ENCODE measurements around the gene TBX15.

TBX15 gene

DNA sequence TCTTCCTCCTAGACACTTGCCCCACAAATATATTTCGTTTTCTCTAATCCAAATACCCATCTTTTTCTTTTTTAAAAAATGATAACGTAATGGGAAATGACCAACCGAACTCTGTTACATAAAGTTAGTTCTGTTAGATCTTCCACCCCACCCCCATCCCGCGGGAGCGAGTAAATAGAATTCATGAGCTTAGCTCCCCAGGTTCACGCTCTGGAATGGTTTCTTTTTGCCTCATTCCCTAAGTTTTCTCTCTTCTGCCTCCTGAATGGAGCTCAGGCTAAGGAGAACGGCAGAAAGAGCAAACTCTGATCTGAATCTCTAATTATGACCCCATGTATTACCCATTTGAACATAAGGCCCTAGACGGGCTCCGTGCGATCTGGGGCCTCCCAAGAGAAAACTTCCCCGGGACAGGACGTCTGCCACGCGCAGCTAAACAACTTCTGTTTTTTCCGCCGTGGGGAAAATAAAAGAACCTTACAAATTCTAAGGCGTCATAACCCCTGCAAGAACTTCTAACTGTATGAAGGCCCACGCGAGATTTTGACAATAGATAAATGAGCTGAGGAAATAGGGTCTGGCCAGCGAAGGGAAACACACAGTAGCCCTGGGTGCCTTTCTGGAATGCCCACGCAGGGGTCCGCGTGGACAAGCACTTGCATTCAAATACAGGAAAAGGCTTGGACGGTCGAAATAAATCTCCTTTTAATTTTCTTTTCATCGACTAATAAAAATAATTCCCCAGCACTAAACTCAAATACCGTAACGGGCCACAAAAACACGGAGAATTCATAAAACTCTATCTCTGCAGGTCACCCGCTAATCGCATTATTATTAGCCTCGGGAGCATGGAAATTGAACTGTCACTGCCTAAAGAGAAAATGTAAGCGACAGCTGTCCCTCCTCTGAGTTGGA lies 2.2 kb downstream of the TBX15 start:
- in situ Hi-C loops (cut with MboI; ENCODE audit: low sequenced_read_pairs): loop anchor here (10.0 kb wide), 1 partner anchor 1111 kb away; no protein-coding TSS in a partner anchor
- Histone ChIP-seq H3K36me3 (replicated peaks) (no peaks in the 10 kb centered on the region), H3K4me3 (no peak overlapping the region), H3K4me1 (no peaks in the 10 kb centered on the region), H3K9me3 (no peaks in the 10 kb centered on the region; the same call in 1 of the 2 replicates), H3K27me3 (ENCODE audit: low read depth) (no peaks in the 10 kb centered on the region)
- no peak for DNase-seq (ENCODE audit: low spot score in 2 of 2)

DNA sequence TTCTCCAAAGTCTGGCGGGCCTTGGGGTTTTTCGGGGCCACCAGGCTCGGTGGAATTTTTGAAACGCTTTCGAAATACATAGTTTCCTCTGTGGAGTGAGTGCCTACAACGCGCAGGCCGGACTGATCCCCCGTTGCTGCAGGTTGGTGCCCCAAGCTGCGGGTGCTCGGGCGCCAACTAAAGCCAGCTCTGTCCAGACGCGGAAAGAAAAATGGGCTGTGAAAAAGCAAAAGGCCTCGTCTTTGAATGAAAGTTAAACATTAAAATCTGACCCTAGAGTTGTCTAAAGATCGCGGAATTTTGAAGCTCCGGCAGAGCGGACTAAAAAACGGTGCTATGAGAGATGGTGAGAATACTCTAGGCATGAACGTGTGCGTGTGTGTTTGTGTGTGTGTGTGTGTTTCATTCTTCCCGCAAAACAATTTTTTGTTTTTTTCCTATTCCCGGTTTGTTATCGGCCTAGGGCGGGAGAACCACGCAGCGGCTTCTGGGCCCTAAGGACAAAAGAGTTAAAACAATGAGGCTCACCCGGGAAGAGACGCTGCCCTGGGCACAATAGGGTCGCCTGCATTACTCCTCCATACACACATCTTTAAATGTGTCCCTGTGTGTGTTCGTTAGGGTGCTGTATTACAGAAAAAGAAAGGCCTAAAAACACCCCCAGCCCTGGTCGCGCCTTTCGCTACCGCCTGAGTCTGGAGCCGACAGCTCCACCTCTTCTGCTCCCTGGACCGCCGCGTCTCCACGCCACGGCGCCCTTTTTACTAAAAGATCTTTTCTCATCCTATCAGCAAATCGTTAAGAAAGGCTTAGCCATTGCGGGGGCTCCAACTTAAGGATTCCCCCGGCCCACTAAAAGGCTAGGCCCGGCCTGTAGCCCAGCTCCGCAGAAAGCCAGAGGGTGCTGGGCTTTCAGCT lies 3.2 kb downstream of the TBX15 start:
- Histone ChIP-seq H3K9me3 (no peaks in the 10 kb centered on the region; the same call in 1 of the 2 replicates), H3K36me3 (replicated peaks) (no peaks in the 10 kb centered on the region), H3K4me3 (no peak overlapping the region), H3K27me3 (ENCODE audit: low read depth) (no peaks in the 10 kb centered on the region), H3K4me1 (no peaks in the 10 kb centered on the region)
- DNase-seq (ENCODE audit: low spot score in 2 of 2): no peak
- in situ Hi-C loops (cut with MboI; ENCODE audit: low sequenced_read_pairs): loop anchor here (10.0 kb wide), 1 partner anchor 1110 kb away; no protein-coding TSS in a partner anchor

DNA sequence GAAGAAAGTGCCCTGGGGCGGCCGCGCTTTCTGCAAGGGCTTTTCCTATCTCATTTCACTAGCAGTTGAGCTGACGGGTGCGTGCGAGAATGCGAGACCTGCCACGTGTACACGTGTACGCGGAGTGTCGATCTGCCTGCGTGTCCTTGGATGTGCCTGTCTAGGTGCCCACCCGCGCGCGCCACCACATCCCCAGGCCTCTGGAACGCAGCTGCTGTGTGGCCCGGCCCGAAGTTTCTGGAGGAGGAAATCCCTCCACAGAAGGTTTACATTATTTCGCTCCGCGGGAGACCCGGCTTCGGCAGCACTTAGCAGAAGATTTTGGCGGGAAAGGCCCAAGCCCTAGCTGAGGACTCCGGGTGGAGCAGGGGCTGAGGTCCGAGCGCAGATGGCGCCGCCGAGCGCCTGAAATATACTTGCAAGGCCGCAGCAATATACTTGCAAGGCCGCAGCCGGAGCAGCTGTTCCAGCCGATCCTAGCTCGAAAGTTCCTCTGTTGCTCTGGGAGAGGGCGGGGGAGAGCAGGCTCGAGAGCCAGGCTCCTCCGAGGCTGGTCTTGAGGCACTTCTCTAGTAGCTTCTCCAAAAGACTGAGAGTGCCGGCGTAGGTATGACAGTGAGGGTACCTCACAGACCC lies 3.9 kb downstream of the TBX15 start:
- H3K9me3 ChIP-seq: no peaks in the 10 kb centered on the region; the same call in 1 of the 2 replicates
- H3K4me3 ChIP-seq: no peak overlapping the region
- H3K4me1 ChIP-seq: no peaks in the 10 kb centered on the region
- H3K27me3 ChIP-seq (ENCODE audit: low read depth): no peaks in the 10 kb centered on the region
- no peak for DNase-seq (ENCODE audit: low spot score in 2 of 2)
- no peaks in the 10 kb centered on the region for H3K36me3 ChIP-seq (replicated peaks)
- in situ Hi-C loops (cut with MboI; ENCODE audit: low sequenced_read_pairs): loop anchor here (10.0 kb wide), 1 partner anchor 1109 kb away; no protein-coding TSS in a partner anchor

DNA sequence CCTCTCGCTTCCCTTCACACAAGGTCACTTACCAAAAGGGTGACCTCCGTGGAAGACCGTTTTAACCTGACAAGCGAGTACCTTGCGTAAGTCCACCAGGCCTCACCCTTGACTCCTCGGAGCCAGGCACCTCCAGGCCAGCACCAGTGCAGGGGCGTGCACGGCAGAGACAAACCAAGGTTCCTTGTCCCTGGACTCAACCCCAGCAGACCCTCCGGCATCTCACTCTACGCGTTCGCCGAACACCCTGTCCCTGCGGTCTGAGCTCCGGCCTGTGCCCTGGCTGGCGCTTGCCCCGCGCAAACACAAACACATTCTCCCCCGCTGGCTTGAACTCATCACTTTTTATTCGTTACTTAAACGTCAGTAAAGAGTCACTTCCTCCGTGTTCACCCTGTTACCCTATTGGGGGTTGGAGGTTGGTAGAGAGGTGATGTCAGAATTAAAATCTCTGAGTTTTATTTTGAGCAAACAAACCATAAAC lies 4.5 kb downstream of the TBX15 start:
- in situ Hi-C loops (cut with MboI; ENCODE audit: low sequenced_read_pairs): loop anchor here (10.0 kb wide), 1 partner anchor 1109 kb away; no protein-coding TSS in a partner anchor
- H3K4me1 ChIP-seq: no peaks in the 10 kb centered on the region
- no peak for DNase-seq (ENCODE audit: low spot score in 2 of 2)
- no peak overlapping the region for H3K4me3 ChIP-seq
- no peaks in the 10 kb centered on the region; the same call in 1 of the 2 replicates for H3K9me3 ChIP-seq
- no peaks in the 10 kb centered on the region for H3K27me3 ChIP-seq (ENCODE audit: low read depth)
- no peaks in the 10 kb centered on the region for H3K36me3 ChIP-seq (replicated peaks)

DNA sequence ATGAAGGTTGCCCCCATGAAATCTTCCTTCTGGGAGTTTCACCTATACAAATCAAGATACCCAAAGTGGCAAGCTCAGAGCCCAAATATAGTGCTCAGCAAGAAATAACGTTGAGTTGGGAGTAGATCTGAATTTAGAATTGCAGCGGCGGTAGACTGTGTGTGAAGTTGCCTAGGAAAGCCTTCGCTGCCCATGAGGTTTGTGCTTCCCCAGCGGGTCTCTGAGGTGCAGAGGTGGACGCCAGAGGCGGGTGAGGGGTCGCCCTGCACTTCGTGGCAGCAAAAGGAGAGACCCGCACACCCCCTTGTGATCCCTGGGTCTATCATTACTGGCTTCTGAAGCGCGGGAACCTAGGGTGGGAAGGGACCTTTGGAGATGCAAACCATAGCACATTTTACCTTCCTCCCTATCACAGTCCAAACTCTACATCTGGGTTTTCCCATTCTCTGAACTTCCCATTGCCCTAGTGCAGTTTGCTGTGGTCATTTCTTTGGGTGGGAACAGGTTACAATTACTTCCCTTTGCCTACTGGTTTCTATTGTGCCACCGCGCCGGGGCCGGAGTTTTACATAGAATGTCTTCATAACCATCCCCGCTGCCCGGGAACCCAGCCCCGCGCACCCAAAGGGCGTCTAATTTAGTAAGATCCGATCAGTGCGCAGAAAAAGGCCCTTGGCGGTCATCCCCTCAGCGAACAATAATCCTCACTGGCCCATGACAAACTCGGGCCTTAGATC lies 5.2 kb downstream of the TBX15 start:
- H3K4me3 ChIP-seq: no peak overlapping the region
- in situ Hi-C loops (cut with MboI; ENCODE audit: low sequenced_read_pairs): loop anchor here (10.0 kb wide), 1 partner anchor 1108 kb away; no protein-coding TSS in a partner anchor
- no peaks in the 10 kb centered on the region for H3K36me3 ChIP-seq (replicated peaks)
- no peaks in the 10 kb centered on the region for H3K4me1 ChIP-seq
- DNase-seq (ENCODE audit: low spot score in 2 of 2): no peak
- H3K9me3 ChIP-seq: no peaks in the 10 kb centered on the region; the same call in 1 of the 2 replicates
- no peaks in the 10 kb centered on the region for H3K27me3 ChIP-seq (ENCODE audit: low read depth)

DNA sequence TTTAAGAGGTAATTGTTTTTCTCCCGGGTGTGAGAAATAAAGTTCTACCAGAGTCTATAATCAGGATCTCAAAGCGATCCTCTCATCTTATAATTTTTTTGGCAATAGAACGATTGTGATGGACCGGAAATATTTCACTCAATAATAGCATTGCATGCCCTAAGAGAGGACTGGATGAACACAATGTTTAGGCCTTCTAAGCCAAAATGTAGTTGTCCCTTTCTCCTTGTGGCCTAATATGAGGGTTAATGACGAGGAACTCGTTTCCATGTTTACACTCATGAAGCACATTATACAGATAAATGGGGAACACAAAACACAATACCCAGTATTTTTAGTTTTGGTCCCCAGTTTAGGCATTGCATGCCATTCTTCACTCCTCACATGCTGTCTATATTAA lies 5.9 kb downstream of the TBX15 start:
- H3K4me1 ChIP-seq: no peaks in the 10 kb centered on the region
- no peak overlapping the region for H3K4me3 ChIP-seq
- no peaks in the 10 kb centered on the region; the same call in 1 of the 2 replicates for H3K9me3 ChIP-seq
- no peaks in the 10 kb centered on the region for H3K27me3 ChIP-seq (ENCODE audit: low read depth)
- H3K36me3 ChIP-seq (replicated peaks): no peaks in the 10 kb centered on the region
- DNase-seq (ENCODE audit: low spot score in 2 of 2): no peak
- in situ Hi-C loops (cut with MboI; ENCODE audit: low sequenced_read_pairs): loop anchor here (10.0 kb wide), 1 partner anchor 1107 kb away; no protein-coding TSS in a partner anchor

DNA sequence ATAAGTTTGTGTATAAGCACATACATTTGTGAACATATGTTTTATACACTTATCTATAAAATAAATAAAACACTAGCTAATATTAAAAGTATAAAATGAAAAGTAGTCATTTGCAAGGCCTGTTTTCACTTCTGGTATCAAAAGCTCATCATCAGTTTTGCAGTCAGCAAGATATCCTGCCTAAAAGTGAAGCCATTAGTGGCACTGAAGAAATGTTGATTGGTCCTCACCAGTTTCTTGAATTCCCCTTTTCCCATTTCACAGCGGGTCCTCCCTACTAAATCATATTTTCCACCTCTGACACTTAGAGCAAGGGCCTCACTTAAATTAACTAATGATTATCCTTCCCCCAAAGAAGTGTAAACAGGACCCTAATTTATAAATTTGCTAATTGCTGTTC lies 6.7 kb downstream of the TBX15 start:
- Histone ChIP-seq H3K4me1 (no peaks in the 10 kb centered on the region), H3K27me3 (ENCODE audit: low read depth) (no peaks in the 10 kb centered on the region), H3K36me3 (replicated peaks) (no peaks in the 10 kb centered on the region), H3K9me3 (no peaks in the 10 kb centered on the region; the same call in 1 of the 2 replicates), H3K4me3 (no peak overlapping the region)
- in situ Hi-C loops (cut with MboI; ENCODE audit: low sequenced_read_pairs): loop anchor here (10.0 kb wide), 1 partner anchor 1107 kb away; no protein-coding TSS in a partner anchor
- DNase-seq (ENCODE audit: low spot score in 2 of 2): no peak

DNA sequence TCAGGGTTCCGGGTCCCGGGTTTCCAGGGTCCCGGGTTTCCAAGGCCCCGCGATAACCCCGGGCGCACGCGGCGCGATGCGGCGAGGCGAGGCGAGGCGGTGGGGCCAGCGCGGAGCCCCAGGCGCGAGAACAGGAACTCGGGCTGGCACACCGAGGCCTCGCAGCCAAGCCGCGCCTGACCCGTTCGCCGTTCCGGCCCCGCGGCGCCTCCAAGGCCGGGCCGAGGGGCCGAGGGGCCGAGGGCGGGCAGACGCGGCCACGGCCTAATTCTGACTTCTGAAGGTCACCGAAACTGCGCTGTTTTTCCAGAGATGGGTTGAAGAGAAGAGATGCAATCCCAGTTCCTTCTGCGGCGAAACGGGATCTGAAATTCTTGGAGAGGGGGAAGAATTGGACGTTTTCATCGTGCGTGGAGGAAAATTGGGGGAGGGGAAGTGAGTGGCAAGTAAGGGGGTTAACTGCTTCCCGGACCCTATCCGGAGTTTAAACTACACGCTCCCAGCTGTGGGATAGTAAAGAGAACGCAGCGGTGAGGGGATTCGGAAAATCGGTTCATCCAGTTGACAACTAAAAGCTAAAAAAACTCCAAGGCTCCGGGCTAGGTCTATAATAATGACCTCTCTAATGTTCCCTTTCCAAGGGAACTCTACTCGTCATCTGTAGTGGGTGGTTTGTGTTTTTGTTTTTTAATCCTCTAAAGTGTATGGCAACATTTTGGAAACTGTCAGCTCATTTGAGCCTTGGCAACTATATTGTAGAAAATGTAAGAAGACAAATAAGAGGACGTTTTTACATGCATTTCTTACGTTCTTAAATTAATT lies 8.2 kb downstream of the TBX15 start:
- Histone ChIP-seq H3K27me3 (ENCODE audit: low read depth) (no peaks in the 10 kb centered on the region), H3K4me3 (no peak overlapping the region), H3K9me3 (no peaks in the 10 kb centered on the region; the same call in 1 of the 2 replicates), H3K4me1 (no peaks in the 10 kb centered on the region), H3K36me3 (replicated peaks) (no peaks in the 10 kb centered on the region)
- no peak for DNase-seq (ENCODE audit: low spot score in 2 of 2)
- in situ Hi-C loops (cut with MboI; ENCODE audit: low sequenced_read_pairs): loop anchor here (10.0 kb wide), 1 partner anchor 1105 kb away; no protein-coding TSS in a partner anchor

DNA sequence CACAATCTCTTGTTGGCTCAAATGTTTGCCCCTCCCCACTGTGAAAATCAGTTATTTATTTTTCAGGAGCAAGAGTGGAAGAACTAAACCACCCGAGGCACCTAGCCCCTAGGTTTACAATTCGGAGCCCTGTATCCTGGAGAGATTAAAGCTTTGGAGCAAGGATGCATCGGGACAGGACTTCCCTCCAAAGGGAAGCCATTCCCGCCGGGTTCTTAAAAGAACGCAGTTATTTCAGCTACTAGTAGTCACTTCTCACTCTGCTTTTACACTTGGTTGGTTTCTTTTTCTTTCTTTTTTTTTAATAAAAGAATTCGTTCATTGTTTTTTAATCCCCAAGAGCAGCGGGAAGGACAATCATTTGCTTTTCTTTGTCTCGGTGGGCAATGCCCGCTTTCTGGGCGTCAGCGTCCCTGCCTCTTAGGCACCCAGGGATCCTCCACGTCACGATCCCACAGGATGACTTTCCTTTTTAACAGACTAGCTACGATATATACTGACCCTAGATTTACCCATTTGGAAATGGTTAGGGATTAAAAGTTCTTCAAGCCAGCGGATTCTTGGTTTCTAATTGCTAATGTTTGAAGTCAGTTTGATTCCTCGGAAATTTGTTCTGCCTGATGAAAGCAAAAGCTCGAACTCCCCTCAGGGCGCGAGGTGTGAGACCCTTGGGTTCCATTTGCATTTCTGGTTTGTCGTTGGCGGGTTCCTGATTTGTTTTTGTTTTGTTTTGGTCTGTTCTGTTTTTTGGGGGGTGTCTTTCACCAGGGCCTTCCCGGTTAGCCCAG lies 9.0 kb downstream of the TBX15 start:
- no peak overlapping the region for H3K4me3 ChIP-seq

DNA sequence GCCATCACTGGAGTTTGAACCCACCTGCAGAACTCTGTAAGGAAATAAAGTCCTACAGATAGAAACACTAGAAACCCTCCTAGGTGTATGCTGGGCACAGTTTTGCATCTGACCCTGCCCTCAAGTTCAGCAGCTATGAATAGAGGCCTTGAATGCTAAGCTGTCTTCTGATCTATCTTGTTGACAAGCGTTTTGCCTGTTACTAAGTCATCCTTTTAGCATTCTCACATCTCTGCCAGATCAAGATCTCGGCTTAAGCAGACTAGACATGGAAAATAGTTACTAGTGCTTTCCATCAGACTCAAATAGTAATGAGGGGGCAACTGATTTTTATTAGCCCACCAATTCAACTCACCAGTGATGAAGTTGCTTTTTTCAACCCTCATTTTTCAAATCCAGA lies 10.5 kb downstream of the TBX15 start:
- Histone ChIP-seq H3K4me3 (no peak overlapping the region), H3K36me3 (replicated peaks) (no peaks in the 10 kb centered on the region), H3K4me1 (no peaks in the 10 kb centered on the region), H3K9me3 (no peaks in the 10 kb centered on the region; the same call in 1 of the 2 replicates), H3K27me3 (ENCODE audit: low read depth) (no peaks in the 10 kb centered on the region; the same call in 1 of the 2 replicates)
- in situ Hi-C loops (cut with MboI; ENCODE audit: low sequenced_read_pairs): no loop called here
- DNase-seq (ENCODE audit: low spot score in 2 of 2): no peak

More for the DNA sequence above, 9.0 kb downstream of the TBX15 start:
- no peak for DNase-seq (ENCODE audit: low spot score in 2 of 2)
- Histone ChIP-seq H3K27me3 (ENCODE audit: low read depth) (no peaks in the 10 kb centered on the region; the same call in 1 of the 2 replicates), H3K9me3 (no peaks in the 10 kb centered on the region; the same call in 1 of the 2 replicates), H3K4me1 (no peaks in the 10 kb centered on the region), H3K36me3 (replicated peaks) (no peaks in the 10 kb centered on the region)
- in situ Hi-C loops (cut with MboI; ENCODE audit: low sequenced_read_pairs): no loop called here

DNA sequence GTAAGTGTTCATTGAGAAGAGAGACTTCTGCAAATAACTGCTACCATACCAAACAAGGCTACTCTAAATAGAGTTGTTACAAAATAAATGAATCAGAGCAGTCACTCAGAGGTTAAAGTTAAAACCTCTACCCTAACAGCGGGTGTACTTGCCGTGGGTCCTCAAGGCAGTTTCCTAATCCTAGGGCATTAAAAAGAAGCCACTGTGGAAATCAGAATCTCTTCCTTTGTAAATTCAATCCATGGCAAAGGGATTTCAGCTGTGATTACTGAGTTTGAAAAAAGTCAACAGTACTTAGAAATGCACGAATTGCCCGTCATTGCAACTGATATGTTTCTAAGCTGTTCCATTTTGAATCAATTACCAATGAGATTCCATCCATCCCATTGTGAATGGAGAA lies 13.5 kb downstream of the TBX15 start:
- H3K9me3 ChIP-seq: no peaks in the 10 kb centered on the region
- no peaks in the 10 kb centered on the region; the same call in 1 of the 2 replicates for H3K27me3 ChIP-seq (ENCODE audit: low read depth)
- in situ Hi-C loops (cut with MboI; ENCODE audit: low sequenced_read_pairs): no loop called here
- DNase-seq (ENCODE audit: low spot score in 2 of 2): no peak
- H3K4me1 ChIP-seq: no peaks in the 10 kb centered on the region
- H3K36me3 ChIP-seq (replicated peaks): no peaks in the 10 kb centered on the region
- no peak overlapping the region for H3K4me3 ChIP-seq

Data from HAP-1 (cell line).